Sigmoid colon (tissue), 4 donors: ENCODE results near the gene SEC61G.

Experiments used
- POLR2A ChIP-seq, 2 donors: fragments of 450-650 bp; IDR thresholded peaks; one replicate each; pipeline ENCODE4 v1.6.1; 2016; ENCODE audit warnings: antibody characterized with exemption in 2 of 2, mild to moderate bottlenecking in 2 of 2, moderate library complexity in 2 of 2
- POLR2AphosphoS5 ChIP-seq, 4 donors: sonication (generic); formaldehyde crosslinking; IDR thresholded peaks; one replicate each; pipeline ENCODE4 v1.6.1; 2017; ENCODE audit warnings: antibody characterized with exemption in 4 of 4

- TF ChIP-seq POLR2AphosphoS5 (IDR thresholded peaks at IDR 0.05): no peak
- TF ChIP-seq POLR2A (IDR thresholded peaks at IDR 0.05): no peak
Observed at GRCh38 chr7:54788664-54789063, 29.7 kb upstream of the SEC61G start.
